Liver (tissue), 3 donors: ENCODE results near the gene ALDH3B2.

Source experiments
- EGR1 ChIP-seq, 2 donors: IDR thresholded peaks; 2 replicates each; pipeline ENCODE4 v1.6.1; 2016 to 2018; ENCODE audit warnings: antibody characterized with exemption in 2 of 2, low read depth in 2 of 2
- FOXA1 ChIP-seq: IDR thresholded peaks from 2 replicates; pipeline ENCODE4 v1.6.1; 2016; ENCODE audit warnings: antibody characterized with exemption
- GABPA ChIP-seq, 2 donors: IDR thresholded peaks in 1 of 2; conservative IDR thresholded peaks in 1 of 2; 2 replicates each; pipeline ENCODE4 v1.6.1; 2016; ENCODE audit warnings: antibody characterized with exemption in 2 of 2, mild to moderate bottlenecking in 1 of 2, moderate library complexity in 1 of 2
- HNF4A ChIP-seq, 2 donors: conservative IDR thresholded peaks; 2 replicates each; pipeline ENCODE4 v1.6.1; 2016; ENCODE audit warnings: antibody characterized with exemption in 2 of 2, mild to moderate bottlenecking in 2 of 2
- HNF4G ChIP-seq: IDR thresholded peaks from 2 replicates; pipeline ENCODE4 v1.6.1; 2016; ENCODE audit warnings: antibody characterized with exemption
- JUND ChIP-seq, 2 donors: IDR thresholded peaks; 2 replicates each; pipeline ENCODE4 v1.6.1; 2016; ENCODE audit warnings: antibody characterized with exemption in 2 of 2
- RAD21 ChIP-seq, 2 donors: IDR thresholded peaks; 2 replicates each; pipeline ENCODE4 v1.6.1; 2016; ENCODE audit warnings: antibody characterized with exemption in 2 of 2, mild to moderate bottlenecking in 2 of 2
- SP1 ChIP-seq: IDR thresholded peaks from 2 replicates; pipeline ENCODE4 v1.6.1; 2018; ENCODE audit warnings: antibody characterized with exemption, mild to moderate bottlenecking
- TAF1 ChIP-seq: conservative IDR thresholded peaks from 2 replicates; pipeline ENCODE4 v1.6.1; 2016; ENCODE audit warnings: antibody characterized with exemption, mild to moderate bottlenecking
- YY1 ChIP-seq: IDR thresholded peaks from 2 replicates; pipeline ENCODE4 v1.6.1; 2016; ENCODE audit warnings: antibody characterized with exemption, mild to moderate bottlenecking
- TF ChIP-seq, protein P1 (sequence below): fragments of 150-350 bp; IDR thresholded peaks from 2 replicates; pipeline ENCODE4 v1.5.1; 2017; ENCODE audit warnings: improper control_type of control experiment, low read depth, low read length; ENCODE audit not compliant: missing input control
- TF ChIP-seq, protein P2 (sequence below): IDR thresholded peaks from 2 replicates; pipeline ENCODE4 v1.6.1; 2016; ENCODE audit warnings: antibody characterized with exemption, mild to moderate bottlenecking
- TF ChIP-seq, protein P3 (sequence below): IDR thresholded peaks from 2 replicates; pipeline ENCODE4 v1.6.1; 2016; ENCODE audit warnings: antibody characterized with exemption
- donor health status: healthy.
- donor health status: healthy.

DNA sequence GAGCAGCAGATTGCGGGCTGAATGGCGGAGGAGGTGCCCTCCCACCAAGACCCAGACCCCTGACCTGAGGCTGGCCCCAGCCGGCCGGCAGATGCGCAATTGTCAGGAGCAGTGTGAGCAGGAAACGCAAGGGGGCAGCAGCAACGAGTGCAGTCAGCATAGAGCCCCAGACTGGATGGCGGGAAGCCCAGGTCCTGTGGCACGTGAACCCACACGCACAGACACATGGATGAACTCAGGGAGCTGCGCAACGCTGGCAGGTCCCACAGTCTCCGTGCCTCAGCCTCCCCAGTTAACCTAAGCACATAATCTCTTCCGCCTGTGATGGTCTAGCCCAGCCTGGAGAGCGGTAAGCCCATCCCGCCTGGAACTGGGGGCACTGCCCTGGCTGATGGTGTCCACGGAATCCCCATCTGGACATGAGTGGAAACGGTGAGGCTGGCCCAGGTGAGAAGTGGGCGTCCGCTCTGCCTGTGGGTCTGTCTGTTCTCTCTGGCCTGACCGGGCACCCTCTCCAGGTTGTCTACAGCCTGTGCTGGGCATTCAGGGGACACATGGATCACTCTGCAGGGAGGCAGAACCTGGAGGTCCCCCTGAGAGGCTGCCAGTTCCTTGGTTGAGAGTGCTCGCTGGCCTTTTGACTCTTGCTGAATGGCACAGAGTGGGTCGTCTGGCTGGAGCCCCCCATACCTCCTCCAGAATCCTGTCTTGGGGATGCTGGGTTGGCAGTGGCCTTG lies 34.2 kb downstream of the ALDH3B2 start:
- TF ChIP-seq, protein P1, sequence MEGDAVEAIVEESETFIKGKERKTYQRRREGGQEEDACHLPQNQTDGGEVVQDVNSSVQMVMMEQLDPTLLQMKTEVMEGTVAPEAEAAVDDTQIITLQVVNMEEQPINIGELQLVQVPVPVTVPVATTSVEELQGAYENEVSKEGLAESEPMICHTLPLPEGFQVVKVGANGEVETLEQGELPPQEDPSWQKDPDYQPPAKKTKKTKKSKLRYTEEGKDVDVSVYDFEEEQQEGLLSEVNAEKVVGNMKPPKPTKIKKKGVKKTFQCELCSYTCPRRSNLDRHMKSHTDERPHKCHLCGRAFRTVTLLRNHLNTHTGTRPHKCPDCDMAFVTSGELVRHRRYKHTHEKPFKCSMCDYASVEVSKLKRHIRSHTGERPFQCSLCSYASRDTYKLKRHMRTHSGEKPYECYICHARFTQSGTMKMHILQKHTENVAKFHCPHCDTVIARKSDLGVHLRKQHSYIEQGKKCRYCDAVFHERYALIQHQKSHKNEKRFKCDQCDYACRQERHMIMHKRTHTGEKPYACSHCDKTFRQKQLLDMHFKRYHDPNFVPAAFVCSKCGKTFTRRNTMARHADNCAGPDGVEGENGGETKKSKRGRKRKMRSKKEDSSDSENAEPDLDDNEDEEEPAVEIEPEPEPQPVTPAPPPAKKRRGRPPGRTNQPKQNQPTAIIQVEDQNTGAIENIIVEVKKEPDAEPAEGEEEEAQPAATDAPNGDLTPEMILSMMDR: peak; percentile 76
- TF ChIP-seq JUND (IDR thresholded peaks at IDR 0.05) (no peak), TAF1 (no peak), HNF4G (no peak), RAD21 (IDR thresholded peaks at IDR 0.05) (peak; percentile 71 to 82), SP1 (no peak), YY1 (no peak), FOXA1 (no peak), GABPA (IDR thresholded peaks at IDR 0.05 in 1 of 2, conservative IDR thresholded peaks at IDR 0.05 in 1 of 2) (no peak), EGR1 (IDR thresholded peaks at IDR 0.05; ENCODE audit: low read depth in 2 of 2) (no peak), HNF4A (conservative IDR thresholded peaks at IDR 0.05) (no peak)
- TF ChIP-seq, protein P2, sequence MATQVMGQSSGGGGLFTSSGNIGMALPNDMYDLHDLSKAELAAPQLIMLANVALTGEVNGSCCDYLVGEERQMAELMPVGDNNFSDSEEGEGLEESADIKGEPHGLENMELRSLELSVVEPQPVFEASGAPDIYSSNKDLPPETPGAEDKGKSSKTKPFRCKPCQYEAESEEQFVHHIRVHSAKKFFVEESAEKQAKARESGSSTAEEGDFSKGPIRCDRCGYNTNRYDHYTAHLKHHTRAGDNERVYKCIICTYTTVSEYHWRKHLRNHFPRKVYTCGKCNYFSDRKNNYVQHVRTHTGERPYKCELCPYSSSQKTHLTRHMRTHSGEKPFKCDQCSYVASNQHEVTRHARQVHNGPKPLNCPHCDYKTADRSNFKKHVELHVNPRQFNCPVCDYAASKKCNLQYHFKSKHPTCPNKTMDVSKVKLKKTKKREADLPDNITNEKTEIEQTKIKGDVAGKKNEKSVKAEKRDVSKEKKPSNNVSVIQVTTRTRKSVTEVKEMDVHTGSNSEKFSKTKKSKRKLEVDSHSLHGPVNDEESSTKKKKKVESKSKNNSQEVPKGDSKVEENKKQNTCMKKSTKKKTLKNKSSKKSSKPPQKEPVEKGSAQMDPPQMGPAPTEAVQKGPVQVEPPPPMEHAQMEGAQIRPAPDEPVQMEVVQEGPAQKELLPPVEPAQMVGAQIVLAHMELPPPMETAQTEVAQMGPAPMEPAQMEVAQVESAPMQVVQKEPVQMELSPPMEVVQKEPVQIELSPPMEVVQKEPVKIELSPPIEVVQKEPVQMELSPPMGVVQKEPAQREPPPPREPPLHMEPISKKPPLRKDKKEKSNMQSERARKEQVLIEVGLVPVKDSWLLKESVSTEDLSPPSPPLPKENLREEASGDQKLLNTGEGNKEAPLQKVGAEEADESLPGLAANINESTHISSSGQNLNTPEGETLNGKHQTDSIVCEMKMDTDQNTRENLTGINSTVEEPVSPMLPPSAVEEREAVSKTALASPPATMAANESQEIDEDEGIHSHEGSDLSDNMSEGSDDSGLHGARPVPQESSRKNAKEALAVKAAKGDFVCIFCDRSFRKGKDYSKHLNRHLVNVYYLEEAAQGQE: no peak
- TF ChIP-seq, protein P3, sequence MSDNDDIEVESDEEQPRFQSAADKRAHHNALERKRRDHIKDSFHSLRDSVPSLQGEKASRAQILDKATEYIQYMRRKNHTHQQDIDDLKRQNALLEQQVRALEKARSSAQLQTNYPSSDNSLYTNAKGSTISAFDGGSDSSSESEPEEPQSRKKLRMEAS: no peak
